H1 (cell line): Measurements from ENCODE around the gene MKRN1. TPM values are rescaled to one million over a fixed set of nuclear protein-coding genes. Genes with fewer than 3 reads are reported as not detected.

Experiments
- SAP30 ChIP-seq: fragments of 300-600 bp; sonication (generic); IDR thresholded peaks from 2 replicates; pipeline ENCODE4 v1.7.1; 2012; ENCODE audit warnings: low read length, moderate library complexity, mild to moderate bottlenecking, inconsistent platforms; ENCODE audit not compliant: insufficient read depth, insufficient replicate concordance
- polyA plus RNA-seq, 7 experiments: library from polyadenylated mRNA; depleted of rRNA in 3 of 7; stranded (reverse) in 5 of 7; unstranded in 2 of 7; fragments of >200 nt in 5 of 7; fragments of 200-250 nt in 2 of 7; gene quantifications; 1 replicate in 5 of 7; 2 replicates in 1 of 7; 4 replicates in 1 of 7; pipeline versions ENCODE4 v1.2.1 to v1.2.3, GENCODE V29; 2011 to 2013; ENCODE audit warnings: missing spikeins in 2 of 7, mixed read lengths in 2 of 7
- total RNA-seq: library from RNA; stranded (reverse); fragmentation: NEBNext Ultra II Directional; extraction: Animal tissue kit (Norgen Biotek cat#: 25700); gene quantifications from 2 replicates; pipeline ENCODE4 v1.2.1, GENCODE V29; 2021

The MKRN1 gene
- total and polyA plus RNA-seq, 2 of the 8 experiments (the other 6 are each of a cell fraction or from before 2014, with no cell fraction given): 46.2 to 99.6 TPM

DNA sequence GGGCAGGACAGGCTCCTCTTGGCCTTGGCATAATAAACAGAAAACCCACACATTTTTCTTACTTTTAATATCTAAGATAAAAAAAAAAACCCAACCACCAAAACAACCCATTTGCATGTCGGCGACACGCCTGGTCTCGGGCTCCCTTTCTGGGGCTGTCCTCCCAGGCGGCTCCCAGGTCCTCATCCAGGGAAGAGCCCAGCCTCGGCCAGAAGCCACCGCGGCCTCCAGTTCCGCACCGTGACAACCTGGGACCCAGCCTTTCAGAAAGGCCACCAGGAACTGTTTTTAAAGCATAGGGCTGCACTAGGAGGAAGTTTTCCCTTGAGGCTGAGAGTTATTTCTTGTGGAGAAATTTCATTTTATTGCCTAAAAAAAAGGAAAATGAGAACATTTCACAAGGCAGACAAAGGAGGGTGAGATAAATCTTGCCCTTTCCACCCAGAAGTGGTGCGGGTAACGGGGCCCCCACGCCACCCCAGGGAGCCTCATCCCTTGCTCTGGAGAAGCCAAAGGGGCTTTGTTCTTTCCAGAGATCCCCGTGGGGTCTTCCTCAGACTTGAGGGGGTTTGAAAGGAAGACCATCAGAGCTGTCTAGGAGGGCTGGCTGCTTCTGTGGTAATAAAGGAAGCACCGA is 39.2 kb upstream of the MKRN1 start (continued):
- no peak for TF ChIP-seq SAP30
